Epithelial cell of esophagus (primary cell): ENCODE measurements around the gene IGSF8.
"Not testable (repeated sequence)": the region's sequence is repeated elsewhere in the genome, so short reads cannot be mapped to it uniquely, and the experiment has no call there.

ENCODE experiments used
- DNase-seq: peaks from one replicate; pipeline ENCODE4 v3.0.0; 2010; ENCODE audit warnings: low read depth
- H3K4me3 ChIP-seq: 2 replicates; pipeline ENCODE4 v1.5.1; 2011; ENCODE audit warnings: mild to moderate bottlenecking, low read length, control low read depth
- TF ChIP-seq, protein P1 (sequence below): IDR thresholded peaks from 2 replicates; pipeline ENCODE4 v1.5.1; 2011; ENCODE audit warnings: low read depth, mild to moderate bottlenecking, low read length, control low read depth, inconsistent platforms; ENCODE audit not compliant: insufficient read depth; ENCODE audit errors: missing control alignments

The IGSF8 gene

GRCh38 chr1:160050619-160051018 lies 47.8 kb downstream of the IGSF8 start:
- no peak for DNase-seq
- TF ChIP-seq, protein P1, sequence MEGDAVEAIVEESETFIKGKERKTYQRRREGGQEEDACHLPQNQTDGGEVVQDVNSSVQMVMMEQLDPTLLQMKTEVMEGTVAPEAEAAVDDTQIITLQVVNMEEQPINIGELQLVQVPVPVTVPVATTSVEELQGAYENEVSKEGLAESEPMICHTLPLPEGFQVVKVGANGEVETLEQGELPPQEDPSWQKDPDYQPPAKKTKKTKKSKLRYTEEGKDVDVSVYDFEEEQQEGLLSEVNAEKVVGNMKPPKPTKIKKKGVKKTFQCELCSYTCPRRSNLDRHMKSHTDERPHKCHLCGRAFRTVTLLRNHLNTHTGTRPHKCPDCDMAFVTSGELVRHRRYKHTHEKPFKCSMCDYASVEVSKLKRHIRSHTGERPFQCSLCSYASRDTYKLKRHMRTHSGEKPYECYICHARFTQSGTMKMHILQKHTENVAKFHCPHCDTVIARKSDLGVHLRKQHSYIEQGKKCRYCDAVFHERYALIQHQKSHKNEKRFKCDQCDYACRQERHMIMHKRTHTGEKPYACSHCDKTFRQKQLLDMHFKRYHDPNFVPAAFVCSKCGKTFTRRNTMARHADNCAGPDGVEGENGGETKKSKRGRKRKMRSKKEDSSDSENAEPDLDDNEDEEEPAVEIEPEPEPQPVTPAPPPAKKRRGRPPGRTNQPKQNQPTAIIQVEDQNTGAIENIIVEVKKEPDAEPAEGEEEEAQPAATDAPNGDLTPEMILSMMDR: no peak
- H3K4me3 ChIP-seq: no peak overlapping the region

GRCh38 chr1:160050182-160050581 lies 48.2 kb downstream of the IGSF8 start:
- not testable (repeated sequence) for DNase-seq, H3K4me3 ChIP-seq

DNA sequence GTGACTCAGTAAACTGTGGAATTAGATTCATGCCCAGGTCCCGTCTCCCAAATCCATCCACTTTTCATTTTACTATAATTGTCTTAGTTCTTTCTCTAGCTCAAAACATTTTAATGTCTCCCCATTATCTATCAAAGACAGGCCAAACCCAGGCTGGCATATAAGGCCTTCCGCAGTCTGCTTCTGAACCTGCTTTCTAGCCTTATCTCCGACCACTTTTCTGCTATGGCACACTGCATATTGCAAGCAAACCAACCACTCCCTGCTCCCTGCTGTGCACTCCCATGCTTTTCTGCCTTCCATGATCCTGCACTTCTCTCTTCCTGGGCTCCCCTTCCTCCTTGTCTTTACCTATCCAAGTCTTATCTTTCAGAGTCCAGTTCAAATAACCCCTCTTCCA lies 49.3 kb downstream of the IGSF8 start:
- no peak overlapping the region for H3K4me3 ChIP-seq
- no peak for DNase-seq
- TF ChIP-seq, protein P1: no peak

- TF ChIP-seq, protein P1: no peak
- no peak for DNase-seq
- no peak overlapping the region for H3K4me3 ChIP-seq
These were observed 50.1 kb downstream of the IGSF8 start for GRCh38 chr1:160048335-160048734.

GRCh38 chr1:160047111-160047991 lies 51.1 kb downstream of the IGSF8 start:
- DNase-seq: no peak
- H3K4me3 ChIP-seq: no peak overlapping the region
- TF ChIP-seq, protein P1: no peak

- no peak overlapping the region for H3K4me3 ChIP-seq
- TF ChIP-seq, protein P1: peak; percentile 63
- DNase-seq: peak; percentile 47
These were observed 51.8 kb downstream of the IGSF8 start for GRCh38 chr1:160046494-160047110.

- no peak for DNase-seq
- no peak overlapping the region for H3K4me3 ChIP-seq
- TF ChIP-seq, protein P1: no peak
These were observed 52.8 kb downstream of the IGSF8 start for GRCh38 chr1:160045653-160046052.
